Heart right ventricle (tissue), 16 donors: ENCODE data around the gene SORCS3. TPM values are rescaled to one million over a fixed set of nuclear protein-coding genes. Genes with fewer than 3 reads are reported as not detected.

Experiments used
- ATAC-seq, 8 donors: fragments of 200-7000 bp; cut with Tn5 transposase; one replicate each; pipeline ENCODE4 v1.9.1; 2020; ENCODE audit warnings: mild to moderate bottlenecking in 8 of 8, moderate library complexity in 8 of 8, moderate number of reproducible peaks in 1 of 8
- DNase-seq, 2 donors: peaks; one replicate each; pipeline ENCODE4 v3.0.0-alpha.2; 2020
- H3K27ac ChIP-seq, 10 donors: fragments of 200-600 bp; sonication (generic) in 2 of 10; one replicate each; pipeline versions ENCODE4 v1.5.0 to v1.8.0; 2020 to 2022; ENCODE audit warnings: mild to moderate bottlenecking in 3 of 10
- H3K27me3 ChIP-seq, 7 donors: fragments of 200-600 bp; one replicate each; pipeline ENCODE4 v1.8.0; 2021 to 2022; ENCODE audit warnings: mild to moderate bottlenecking in 2 of 7
- H3K36me3 ChIP-seq, 9 donors: fragments of 200-600 bp; sonication (generic) in 1 of 9; one replicate each; pipeline versions ENCODE4 v1.5.0 to v1.8.0; 2020 to 2022; ENCODE audit warnings: mild to moderate bottlenecking in 2 of 9
- H3K4me1 ChIP-seq, 9 donors: fragments of 200-600 bp; sonication (generic) in 1 of 9; one replicate each; pipeline versions ENCODE4 v1.5.0 to v1.8.0; 2020 to 2022; ENCODE audit warnings: mild to moderate bottlenecking in 4 of 9
- H3K4me3 ChIP-seq, 10 donors: fragments of 200-600 bp; sonication (generic) in 2 of 10; one replicate each; pipeline versions ENCODE4 v1.5.0 to v1.8.0; 2020 to 2022; ENCODE audit warnings: mild to moderate bottlenecking in 7 of 10, moderate library complexity in 2 of 10
- H3K9me3 ChIP-seq, 11 donors: fragments of 200-600 bp in 10 of 11; sonication (generic) in 2 of 11; one replicate each; pipeline versions ENCODE4 v1.5.0 to v1.8.0; 2013 to 2022; ENCODE audit warnings: mild to moderate bottlenecking in 2 of 11, control low read depth in 1 of 11, moderate library complexity in 1 of 11
- CTCF ChIP-seq, 9 donors: fragments of 200-600 bp; sonication (generic) in 2 of 9; IDR thresholded peaks; one replicate each; pipeline versions ENCODE4 v1.5.0 to v1.8.0; 2021 to 2022; ENCODE audit warnings: antibody characterized with exemption in 9 of 9, mild to moderate bottlenecking in 5 of 9, moderate library complexity in 1 of 9
- WGBS, 2 donors: extraction: QIAGEN DNeasy Blood & Tissue Kit; methylation state at CpG; one replicate each; pipeline ENCODE4 v1.1.7; 2013; ENCODE audit warnings: inconsistent platforms in 1 of 2; 5-methylcytosine and 5-hydroxymethylcytosine counted together
- intact Hi-C, 10 donors: fragments of 100-400 bp; cut with DNase I; formaldehyde crosslinking; loops; one replicate each; pipeline versions ENCODE4 v1.11.1 to v1.14.2; 2022
- polyA plus RNA-seq, 2 donors: library from polyadenylated mRNA; stranded (reverse); fragments of 200-250 nt; gene quantifications; one replicate each; pipeline ENCODE4 v1.2.3, GENCODE V29; 2013
- total RNA-seq, 10 donors: library from RNA; stranded (reverse); fragmentation: NEBNext Ultra II Directional in 3 of 10; extraction: Animal tissue kit (Norgen Biotek cat#: 25700) in 3 of 10; gene quantifications; one replicate each; pipeline versions ENCODE4 v1.2.1 to v1.2.4, GENCODE V29; 2021 to 2023
- donor health status: Arrhythmogenic right ventricular cardiomyopathy.
- donor health status: ischemic (EF 13 %, LVEDD 7.1; RV severe dilation, severe dysfunction).
- donor health status: healthy with polysubstance abuse.
- donor health status: DM: no; HTN: yes; CAD: no.
- donor health status: DM: no; HTN: no; CAD: no.
- donor health status: ischemic (EF 25% LVEDD 6.9; RV normal size, moderate dysfunction).
- donor health status: ischemic (EF 25% LVEDD 5.7; RV mildly dilated, moderate dysfunction).
- donor health status: healthy.
- donor health status: DM: yes; HTN: yes; CAD: no.
- donor health status: Ischemic cardiomyopathy.
- donor health status: ischemic (EF 35%, LVEDD 5.7; RV mildly dilated, moderate dysfunction).
- donor health status: nonischemic (EF 11% LVEDD 7.7; RV severe dilation, severe dysfunction).
- donor health status: DM: yes; HTN: yes; CAD: no.
- donor health status: PGD.
- donor health status: ischemic (EF 29% LVEDD 5.4; RV normal size, mild dysfunction).
- donor health status: nonischemic (EF 23%, LVEDD 6.1; RV moderate dilation, normal function).

The SORCS3 gene
- total and polyA plus RNA-seq, 12 donors, result 0.01 to 0.09 (median 0.05) TPM; not detected in 4

- Histone ChIP-seq H3K36me3 (no peaks in the 10 kb centered on the region), H3K27ac (no peak overlapping the region), H3K27me3 (peaks cover 0 to 43% (median 24%) of the 10 kb centered on the region in 7 donors), H3K9me3 (peaks cover 0 to 9% (median 0%) of the 10 kb centered on the region in 11 donors), H3K4me1 (no peaks in the 10 kb centered on the region), H3K4me3 (no peak overlapping the region)
- WGBS, 2 donors, result 70 to 79% methylated on average over 2 of the region's 2 CpGs
- TF ChIP-seq CTCF (IDR thresholded peaks at IDR 0.05), result no peak
- intact Hi-C loops, result loop anchor here in 1 of 10 donors (10.0 kb wide), 1 partner anchor 203 kb away; no protein-coding TSS in a partner anchor
- ATAC-seq, result no peak
- DNase-seq, result no peak
Observed at GRCh38 chr10:104617831-104618230, 23.3 kb upstream of the SORCS3 start.

- peaks cover 0 to 15% (median 0%) of the 10 kb centered on the region in 11 donors for H3K9me3 ChIP-seq
- intact Hi-C loops, result loop anchor here in 3 of 10 donors (5.0 to 10.0 kb wide), 2 partner anchors 215 to 217 kb away; no protein-coding TSS in a partner anchor
- H3K4me1 ChIP-seq, result no peaks in the 10 kb centered on the region
- DNase-seq (no peak), ATAC-seq (no peak)
- no peak overlapping the region for H3K27ac ChIP-seq
- H3K4me3 ChIP-seq, result no peak overlapping the region
- peaks cover 0 to 48% (median 31%) of the 10 kb centered on the region in 7 donors for H3K27me3 ChIP-seq
- no peaks in the 10 kb centered on the region for H3K36me3 ChIP-seq
- 78 to 83% methylated on average over 1 of the region's 1 CpG for WGBS, 2 donors
- TF ChIP-seq CTCF (IDR thresholded peaks at IDR 0.05), result no peak
Observed at GRCh38 chr10:104622175-104622574, 18.9 kb upstream of the SORCS3 start.

- DNase-seq, result no peak
- Histone ChIP-seq H3K4me3 (no peak overlapping the region), H3K27ac (no peak overlapping the region), H3K9me3 (peaks cover 0 to 10% (median 0%) of the 10 kb centered on the region in 11 donors), H3K27me3 (peaks cover 0 to 48% (median 29%) of the 10 kb centered on the region in 7 donors), H3K4me1 (no peaks in the 10 kb centered on the region), H3K36me3 (no peaks in the 10 kb centered on the region)
- intact Hi-C loops, result loop anchor here in 3 of 10 donors (5.0 to 10.0 kb wide), 2 partner anchors 215 to 218 kb away; no protein-coding TSS in a partner anchor
- peak in 6 of 9 donors; percentile 27 to 40 (median 37) for TF ChIP-seq CTCF (IDR thresholded peaks at IDR 0.05)
- 32 to 37% methylated on average over 4 of the region's 4 CpGs for WGBS, 2 donors
- peak in 1 of 8 donors; percentile 47 for ATAC-seq
Observed at GRCh38 chr10:104622598-104623209, 18.4 kb upstream of the SORCS3 start.

- TF ChIP-seq CTCF (IDR thresholded peaks at IDR 0.05), result no peak
- Histone ChIP-seq H3K27me3 (peaks cover 0 to 33% (median 10%) of the 10 kb centered on the region in 7 donors), H3K4me3 (no peak overlapping the region), H3K9me3 (no peaks in the 10 kb centered on the region), H3K27ac (no peak overlapping the region), H3K36me3 (no peaks in the 10 kb centered on the region), H3K4me1 (no peaks in the 10 kb centered on the region)
- WGBS, 2 donors, result 71 to 72% methylated on average over 26 of the region's 26 CpGs
- ATAC-seq (peak in 3 of 8 donors; percentile 37 to 68 (median 55)), DNase-seq (no peak)
- intact Hi-C loops, result no loop called here
Observed at GRCh38 chr10:104630731-104631130, 10.4 kb upstream of the SORCS3 start.
